ENCODE results near the gene L3HYPDH.

GRCh38 chr14:59507063-59507751, 23.0 kb upstream of the L3HYPDH start:
- TF ChIP-seq HDAC6 (IDR thresholded peaks at IDR 0.05; ENCODE audit: low read depth, low read length) (no peak), ZNF124 (CRISPR knock-in tag; IDR thresholded peaks at IDR 0.05) (no peak), HOMEZ (CRISPR knock-in tag; IDR thresholded peaks at IDR 0.05; ENCODE audit: low read depth) (no peak), HDAC2 (CRISPR knock-in tag; IDR thresholded peaks at IDR 0.05) (no peak), CHD4 (IDR thresholded peaks at IDR 0.05; ENCODE audit: borderline replicate concordance, low read length) (no peak), NCOA2 (CRISPR knock-in tag; IDR thresholded peaks at IDR 0.05) (no peak), ATF1 (CRISPR knock-in tag; IDR thresholded peaks at IDR 0.05) (no peak), EP300 (IDR thresholded peaks at IDR 0.05; ENCODE audit: low read depth in 2 of 2, low read length in 2 of 2) (no peak), EP300 (CRISPR knock-in tag; IDR thresholded peaks at IDR 0.05; ENCODE audit: borderline replicate concordance) (no peak)
- TF ChIP-seq, protein P1, sequence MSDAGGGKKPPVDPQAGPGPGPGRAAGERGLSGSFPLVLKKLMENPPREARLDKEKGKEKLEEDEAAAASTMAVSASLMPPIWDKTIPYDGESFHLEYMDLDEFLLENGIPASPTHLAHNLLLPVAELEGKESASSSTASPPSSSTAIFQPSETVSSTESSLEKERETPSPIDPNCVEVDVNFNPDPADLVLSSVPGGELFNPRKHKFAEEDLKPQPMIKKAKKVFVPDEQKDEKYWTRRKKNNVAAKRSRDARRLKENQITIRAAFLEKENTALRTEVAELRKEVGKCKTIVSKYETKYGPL (CRISPR knock-in tag; IDR thresholded peaks at IDR 0.05): no peak
- TF ChIP-seq, protein P2, sequence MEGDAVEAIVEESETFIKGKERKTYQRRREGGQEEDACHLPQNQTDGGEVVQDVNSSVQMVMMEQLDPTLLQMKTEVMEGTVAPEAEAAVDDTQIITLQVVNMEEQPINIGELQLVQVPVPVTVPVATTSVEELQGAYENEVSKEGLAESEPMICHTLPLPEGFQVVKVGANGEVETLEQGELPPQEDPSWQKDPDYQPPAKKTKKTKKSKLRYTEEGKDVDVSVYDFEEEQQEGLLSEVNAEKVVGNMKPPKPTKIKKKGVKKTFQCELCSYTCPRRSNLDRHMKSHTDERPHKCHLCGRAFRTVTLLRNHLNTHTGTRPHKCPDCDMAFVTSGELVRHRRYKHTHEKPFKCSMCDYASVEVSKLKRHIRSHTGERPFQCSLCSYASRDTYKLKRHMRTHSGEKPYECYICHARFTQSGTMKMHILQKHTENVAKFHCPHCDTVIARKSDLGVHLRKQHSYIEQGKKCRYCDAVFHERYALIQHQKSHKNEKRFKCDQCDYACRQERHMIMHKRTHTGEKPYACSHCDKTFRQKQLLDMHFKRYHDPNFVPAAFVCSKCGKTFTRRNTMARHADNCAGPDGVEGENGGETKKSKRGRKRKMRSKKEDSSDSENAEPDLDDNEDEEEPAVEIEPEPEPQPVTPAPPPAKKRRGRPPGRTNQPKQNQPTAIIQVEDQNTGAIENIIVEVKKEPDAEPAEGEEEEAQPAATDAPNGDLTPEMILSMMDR (CRISPR knock-in tag; IDR thresholded peaks at IDR 0.05): peak; percentile 87
- TF ChIP-seq, protein P3, sequence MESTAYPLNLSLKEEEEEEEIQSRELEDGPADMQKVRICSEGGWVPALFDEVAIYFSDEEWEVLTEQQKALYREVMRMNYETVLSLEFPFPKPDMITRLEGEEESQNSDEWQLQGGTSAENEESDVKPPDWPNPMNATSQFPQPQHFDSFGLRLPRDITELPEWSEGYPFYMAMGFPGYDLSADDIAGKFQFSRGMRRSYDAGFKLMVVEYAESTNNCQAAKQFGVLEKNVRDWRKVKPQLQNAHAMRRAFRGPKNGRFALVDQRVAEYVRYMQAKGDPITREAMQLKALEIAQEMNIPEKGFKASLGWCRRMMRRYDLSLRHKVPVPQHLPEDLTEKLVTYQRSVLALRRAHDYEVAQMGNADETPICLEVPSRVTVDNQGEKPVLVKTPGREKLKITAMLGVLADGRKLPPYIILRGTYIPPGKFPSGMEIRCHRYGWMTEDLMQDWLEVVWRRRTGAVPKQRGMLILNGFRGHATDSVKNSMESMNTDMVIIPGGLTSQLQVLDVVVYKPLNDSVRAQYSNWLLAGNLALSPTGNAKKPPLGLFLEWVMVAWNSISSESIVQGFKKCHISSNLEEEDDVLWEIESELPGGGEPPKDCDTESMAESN (CRISPR knock-in tag; conservative IDR thresholded peaks at IDR 0.05): no peak
- TF ChIP-seq, protein P4, sequence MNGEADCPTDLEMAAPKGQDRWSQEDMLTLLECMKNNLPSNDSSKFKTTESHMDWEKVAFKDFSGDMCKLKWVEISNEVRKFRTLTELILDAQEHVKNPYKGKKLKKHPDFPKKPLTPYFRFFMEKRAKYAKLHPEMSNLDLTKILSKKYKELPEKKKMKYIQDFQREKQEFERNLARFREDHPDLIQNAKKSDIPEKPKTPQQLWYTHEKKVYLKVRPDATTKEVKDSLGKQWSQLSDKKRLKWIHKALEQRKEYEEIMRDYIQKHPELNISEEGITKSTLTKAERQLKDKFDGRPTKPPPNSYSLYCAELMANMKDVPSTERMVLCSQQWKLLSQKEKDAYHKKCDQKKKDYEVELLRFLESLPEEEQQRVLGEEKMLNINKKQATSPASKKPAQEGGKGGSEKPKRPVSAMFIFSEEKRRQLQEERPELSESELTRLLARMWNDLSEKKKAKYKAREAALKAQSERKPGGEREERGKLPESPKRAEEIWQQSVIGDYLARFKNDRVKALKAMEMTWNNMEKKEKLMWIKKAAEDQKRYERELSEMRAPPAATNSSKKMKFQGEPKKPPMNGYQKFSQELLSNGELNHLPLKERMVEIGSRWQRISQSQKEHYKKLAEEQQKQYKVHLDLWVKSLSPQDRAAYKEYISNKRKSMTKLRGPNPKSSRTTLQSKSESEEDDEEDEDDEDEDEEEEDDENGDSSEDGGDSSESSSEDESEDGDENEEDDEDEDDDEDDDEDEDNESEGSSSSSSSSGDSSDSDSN (CRISPR knock-in tag; IDR thresholded peaks at IDR 0.05): no peak
- TF ChIP-seq, protein P5, sequence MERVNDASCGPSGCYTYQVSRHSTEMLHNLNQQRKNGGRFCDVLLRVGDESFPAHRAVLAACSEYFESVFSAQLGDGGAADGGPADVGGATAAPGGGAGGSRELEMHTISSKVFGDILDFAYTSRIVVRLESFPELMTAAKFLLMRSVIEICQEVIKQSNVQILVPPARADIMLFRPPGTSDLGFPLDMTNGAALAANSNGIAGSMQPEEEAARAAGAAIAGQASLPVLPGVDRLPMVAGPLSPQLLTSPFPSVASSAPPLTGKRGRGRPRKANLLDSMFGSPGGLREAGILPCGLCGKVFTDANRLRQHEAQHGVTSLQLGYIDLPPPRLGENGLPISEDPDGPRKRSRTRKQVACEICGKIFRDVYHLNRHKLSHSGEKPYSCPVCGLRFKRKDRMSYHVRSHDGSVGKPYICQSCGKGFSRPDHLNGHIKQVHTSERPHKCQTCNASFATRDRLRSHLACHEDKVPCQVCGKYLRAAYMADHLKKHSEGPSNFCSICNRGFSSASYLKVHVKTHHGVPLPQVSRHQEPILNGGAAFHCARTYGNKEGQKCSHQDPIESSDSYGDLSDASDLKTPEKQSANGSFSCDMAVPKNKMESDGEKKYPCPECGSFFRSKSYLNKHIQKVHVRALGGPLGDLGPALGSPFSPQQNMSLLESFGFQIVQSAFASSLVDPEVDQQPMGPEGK (CRISPR knock-in tag; IDR thresholded peaks at IDR 0.05): no peak
